HG03060 (cell line): ENCODE data around the gene C6orf47.
"Not testable (repeated sequence)": the region's sequence is repeated elsewhere in the genome, so short reads cannot be mapped to it uniquely, and the experiment has no call there.

ENCODE experiments used
- ATAC-seq: cut with Tn5 transposase; IDR thresholded peaks from one replicate; pipeline ENCODE4 v1.9.1; 2021; ENCODE audit warnings: low read depth, moderate number of reproducible peaks; ENCODE audit not compliant: unreplicated experiment

Gene C6orf47

GRCh38 chr6:31660381-31661261 is at the start of gene C6orf47:
C6orf47 (minus strand) TSS chr6:31660778; CDS start chr6:31659947, 831 bp downstream.
- ATAC-seq: no peak

DNA sequence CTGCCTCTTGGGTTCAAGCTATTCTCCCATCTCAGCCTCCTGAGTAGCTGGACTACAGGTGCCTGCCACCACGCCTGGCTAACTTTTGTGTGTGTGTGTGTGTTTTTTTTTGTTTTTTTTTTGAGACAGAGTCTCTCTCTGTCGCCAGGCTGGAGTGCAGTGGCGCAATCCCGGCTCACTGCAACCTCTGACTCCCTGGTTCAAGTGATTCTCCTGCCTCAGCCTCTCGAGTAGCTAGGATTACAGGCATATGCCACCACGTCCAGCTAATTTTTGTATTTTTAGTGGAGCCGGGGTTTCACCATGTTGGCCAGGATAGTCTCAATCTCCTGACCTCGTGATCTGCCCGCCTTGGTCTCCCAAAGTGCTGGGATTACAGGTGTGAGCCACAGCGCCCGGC is 48.6 kb upstream of the C6orf47 start:
- ATAC-seq: not testable (repeated sequence)

DNA sequence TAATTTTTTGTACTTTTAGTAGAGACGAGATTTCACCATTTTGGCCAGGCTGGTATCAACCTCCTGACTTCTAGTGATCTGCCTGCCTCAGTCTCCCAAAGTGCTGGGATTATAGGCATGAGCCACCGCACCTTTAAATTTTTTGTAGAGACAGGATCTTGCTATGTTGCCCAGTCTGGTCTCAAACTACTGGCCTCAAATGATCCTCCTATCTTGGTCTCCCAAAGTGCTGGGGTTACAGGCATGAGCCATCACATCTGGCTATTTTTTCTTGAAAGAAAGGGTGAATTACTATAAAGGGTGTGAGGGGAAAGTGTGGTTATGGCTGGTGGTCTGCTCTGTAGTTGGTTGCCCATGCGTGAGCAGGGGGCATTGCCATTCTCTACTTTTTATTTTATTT is 47.6 kb upstream of the C6orf47 start:
- no peak for ATAC-seq

GRCh38 chr6:31707701-31708100 is 47.1 kb upstream of the C6orf47 start:
- no peak for ATAC-seq

DNA sequence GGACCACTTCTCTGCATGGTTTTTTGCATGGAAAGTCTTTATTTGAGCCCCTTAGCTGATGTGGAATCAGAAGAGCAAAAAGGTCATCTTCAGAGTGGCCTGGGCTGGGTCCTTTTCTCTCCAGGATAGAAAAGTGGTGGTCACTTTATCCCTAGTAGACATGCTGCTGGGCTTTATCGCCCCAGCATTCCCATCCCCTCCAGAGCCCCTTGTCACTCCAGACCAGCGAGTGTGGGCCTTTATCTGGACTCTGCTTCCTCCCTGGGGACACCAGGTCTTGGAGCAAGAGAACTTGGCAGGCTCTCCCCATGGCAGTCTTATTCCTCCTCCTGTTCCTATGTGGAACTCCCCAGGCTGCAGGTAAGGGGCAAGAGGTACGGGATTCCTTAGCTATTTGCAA is 46.0 kb upstream of the C6orf47 start, which contains the start of gene LY6G6F:
Gene LY6G6F, plus strand, starts transcription at position 268 of the 400 bp plus-strand sequence. Its CDS starts 41 bp downstream, at position 309.
- no peak for ATAC-seq

GRCh38 chr6:31705931-31706330 is 45.4 kb upstream of the C6orf47 start:
- ATAC-seq: no peak

DNA sequence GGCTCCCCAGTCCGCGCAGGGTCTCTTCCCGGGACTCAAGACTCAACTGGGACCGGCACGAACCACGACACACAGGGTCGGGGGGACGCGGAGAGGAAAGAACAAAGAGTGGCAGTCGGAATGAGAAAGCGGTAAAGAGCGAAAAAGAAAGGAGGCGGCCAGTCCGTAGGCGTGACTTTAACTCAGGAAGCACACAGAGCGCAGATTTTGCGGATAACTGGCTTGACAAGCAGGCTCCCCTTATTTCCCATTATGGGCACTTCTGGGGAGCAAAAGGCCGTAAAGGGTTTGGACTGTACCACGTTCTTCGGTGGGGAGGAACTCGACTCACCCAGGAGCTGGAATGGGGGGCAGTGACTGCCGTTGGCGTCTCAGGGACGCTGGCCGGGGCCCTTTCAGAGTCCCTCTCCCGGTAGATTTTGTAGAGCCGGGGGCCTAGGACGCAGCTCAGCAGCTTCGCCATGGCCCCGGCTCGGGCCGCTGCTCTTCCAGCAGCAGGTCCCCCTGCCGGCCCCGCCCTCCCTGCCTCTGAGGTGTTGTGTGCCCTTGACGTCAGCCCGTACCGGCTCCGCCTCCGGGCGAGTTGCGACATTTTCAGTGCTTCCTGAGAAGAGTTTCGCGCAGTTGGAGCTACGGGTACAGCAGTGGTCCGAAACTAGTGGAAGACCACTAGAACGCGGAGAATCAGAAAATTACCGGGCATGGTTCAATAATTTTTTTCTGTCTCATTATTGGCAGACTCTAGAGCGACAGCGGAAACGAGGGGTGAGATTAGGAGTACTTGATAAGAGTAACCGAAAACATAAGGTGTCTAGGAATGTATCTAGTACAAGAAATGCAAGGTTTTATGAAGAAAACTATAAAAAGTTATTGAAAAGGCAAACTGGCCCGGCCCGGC is 42.5 kb upstream of the C6orf47 start, which contains the start of gene ABHD16A:
Gene ABHD16A, minus strand, starts transcription at position 506 of the 898 bp plus-strand sequence. Its CDS starts 43 bp downstream, at position 463.
- peak; percentile 93 for ATAC-seq

GRCh38 chr6:31702405-31702818 is 41.8 kb upstream of the C6orf47 start:
- ATAC-seq: no peak

DNA sequence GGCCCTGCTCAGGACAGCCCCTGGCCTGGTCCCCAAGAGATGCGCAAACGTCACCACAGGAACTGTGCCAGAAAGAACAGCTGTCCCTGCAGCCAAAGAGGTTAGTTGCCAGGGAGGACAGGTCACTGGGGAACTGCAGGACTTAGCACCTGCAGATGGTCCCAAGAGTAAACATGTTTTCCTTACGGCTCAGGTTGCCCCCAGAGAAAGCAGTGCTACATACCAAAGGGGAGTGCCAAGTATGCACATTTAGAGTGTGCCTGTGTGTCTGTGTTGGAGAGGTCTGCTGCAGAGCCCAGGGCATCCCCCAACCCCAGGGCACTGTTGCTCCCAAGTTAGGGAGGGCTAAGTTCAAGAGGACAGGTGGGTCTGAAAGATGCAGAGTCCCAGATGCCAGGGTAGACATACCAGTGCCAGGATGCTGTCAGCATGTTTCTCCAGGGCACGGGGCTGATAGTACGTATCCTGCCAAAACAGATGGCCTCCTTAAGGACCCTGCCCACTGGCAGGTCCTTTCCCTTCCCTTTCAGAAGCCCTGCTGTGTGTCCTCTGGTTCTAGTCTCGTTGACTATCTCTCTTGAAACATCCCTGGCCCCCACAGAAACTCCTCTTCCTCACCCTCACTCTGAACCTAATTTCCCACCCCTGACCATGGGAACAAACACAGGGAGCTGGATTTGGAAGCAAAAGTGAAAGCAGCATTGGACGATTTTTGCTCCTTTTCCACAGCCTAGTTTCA is 41.3 kb upstream of the C6orf47 start:
- ATAC-seq: no peak

DNA sequence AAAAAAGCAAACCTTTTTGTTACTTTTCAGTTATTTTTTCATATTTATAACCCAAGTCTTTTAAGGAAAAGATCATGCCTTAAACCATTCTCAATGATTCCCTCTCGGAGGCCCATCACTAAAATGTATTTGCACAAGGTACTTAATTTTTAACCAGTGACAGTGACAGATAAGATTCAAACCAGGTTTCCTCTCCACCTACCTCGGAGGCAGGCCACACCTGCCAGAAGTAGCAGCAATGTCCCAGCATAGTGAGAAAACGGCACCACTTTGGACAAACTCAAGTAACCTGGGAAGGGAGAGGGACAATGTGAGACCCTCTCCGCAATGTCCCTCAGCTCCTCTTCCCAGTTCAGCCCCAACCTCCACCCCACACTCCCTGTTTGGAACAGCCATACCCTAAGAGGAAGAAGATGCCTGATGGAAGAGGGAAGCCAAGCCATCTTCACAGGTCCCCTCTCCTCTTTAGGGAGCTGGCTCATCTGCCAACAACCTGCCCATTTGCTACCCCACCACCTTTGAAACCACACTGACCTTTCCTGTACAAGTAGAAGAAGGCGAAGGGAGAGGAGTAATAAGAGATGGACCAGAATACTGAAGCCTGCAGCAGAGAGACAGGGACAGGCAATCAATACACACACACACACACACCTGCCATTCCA is 40.3 kb upstream of the C6orf47 start:
- no peak for ATAC-seq

GRCh38 chr6:31697555-31697954 is 37.0 kb upstream of the C6orf47 start:
- no peak for ATAC-seq

GRCh38 chr6:31693535-31693934 is 33.0 kb upstream of the C6orf47 start:
- ATAC-seq: no peak

DNA sequence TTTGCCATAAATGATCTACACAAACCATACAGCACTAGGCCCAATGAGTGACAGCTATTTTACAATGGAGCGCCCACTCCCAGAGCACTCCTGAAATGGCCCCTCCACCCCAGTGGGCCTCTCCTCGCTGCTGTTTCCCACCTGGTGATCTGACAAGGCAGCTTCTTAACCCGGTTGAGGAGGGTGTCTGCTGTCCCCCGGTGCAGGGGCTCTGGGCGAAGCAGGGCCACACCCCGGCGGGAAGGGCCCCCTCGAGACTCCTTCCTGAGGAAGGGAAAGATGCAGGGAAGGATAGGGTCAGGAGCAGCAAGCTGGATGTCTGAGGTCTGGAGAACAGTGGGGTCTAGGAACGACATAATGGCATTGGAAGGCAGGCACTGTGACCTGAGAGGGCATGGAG is 32.3 kb upstream of the C6orf47 start:
- no peak for ATAC-seq

GRCh38 chr6:31692353-31692752 is 31.8 kb upstream of the C6orf47 start:
- ATAC-seq: no peak

DNA sequence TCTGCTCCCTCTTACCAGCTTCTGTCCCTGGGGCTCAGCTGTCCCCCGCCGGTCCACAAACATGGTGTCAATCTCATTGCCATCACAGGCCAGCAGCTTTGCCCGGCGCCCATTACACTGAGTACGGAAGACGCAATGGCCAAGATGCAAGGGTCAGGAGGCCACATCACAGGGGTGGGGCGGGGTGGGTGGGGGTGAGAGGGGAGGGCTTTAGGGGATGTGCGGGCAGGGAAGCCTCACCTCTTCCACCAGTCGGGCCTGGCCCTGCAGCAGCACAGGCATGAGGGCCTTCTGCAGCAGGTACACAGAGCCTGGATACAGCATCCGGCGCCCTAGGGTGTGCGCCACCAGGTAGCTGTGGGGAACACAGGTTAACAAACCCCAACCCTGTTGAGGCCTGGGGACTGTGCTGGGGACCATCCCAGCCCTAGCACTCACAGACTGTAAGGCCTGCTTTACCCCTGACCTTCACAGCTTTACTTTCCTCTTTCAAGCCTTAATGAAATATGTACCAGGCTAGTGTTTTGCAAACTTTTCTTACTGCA is 31.1 kb upstream of the C6orf47 start:
- no peak for ATAC-seq

DNA sequence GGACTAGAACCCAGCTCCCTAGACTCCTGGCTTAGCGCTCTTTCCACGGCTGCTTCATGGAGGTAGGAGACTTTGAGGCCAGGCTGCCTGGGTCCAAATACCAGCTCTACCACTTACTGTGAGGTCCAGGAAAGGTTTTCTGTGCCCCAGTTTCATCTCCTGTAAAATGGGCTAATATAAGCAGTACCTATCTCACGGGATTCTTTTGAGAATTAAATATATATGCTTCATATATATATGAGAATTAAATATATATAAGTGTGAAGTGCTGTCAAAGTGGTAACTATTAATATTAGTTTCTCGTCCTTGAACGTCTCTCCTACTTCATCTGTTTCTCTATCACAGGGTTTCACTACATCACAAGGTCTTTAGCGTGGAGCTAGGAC is 30.5 kb upstream of the C6orf47 start:
- no peak for ATAC-seq

DNA sequence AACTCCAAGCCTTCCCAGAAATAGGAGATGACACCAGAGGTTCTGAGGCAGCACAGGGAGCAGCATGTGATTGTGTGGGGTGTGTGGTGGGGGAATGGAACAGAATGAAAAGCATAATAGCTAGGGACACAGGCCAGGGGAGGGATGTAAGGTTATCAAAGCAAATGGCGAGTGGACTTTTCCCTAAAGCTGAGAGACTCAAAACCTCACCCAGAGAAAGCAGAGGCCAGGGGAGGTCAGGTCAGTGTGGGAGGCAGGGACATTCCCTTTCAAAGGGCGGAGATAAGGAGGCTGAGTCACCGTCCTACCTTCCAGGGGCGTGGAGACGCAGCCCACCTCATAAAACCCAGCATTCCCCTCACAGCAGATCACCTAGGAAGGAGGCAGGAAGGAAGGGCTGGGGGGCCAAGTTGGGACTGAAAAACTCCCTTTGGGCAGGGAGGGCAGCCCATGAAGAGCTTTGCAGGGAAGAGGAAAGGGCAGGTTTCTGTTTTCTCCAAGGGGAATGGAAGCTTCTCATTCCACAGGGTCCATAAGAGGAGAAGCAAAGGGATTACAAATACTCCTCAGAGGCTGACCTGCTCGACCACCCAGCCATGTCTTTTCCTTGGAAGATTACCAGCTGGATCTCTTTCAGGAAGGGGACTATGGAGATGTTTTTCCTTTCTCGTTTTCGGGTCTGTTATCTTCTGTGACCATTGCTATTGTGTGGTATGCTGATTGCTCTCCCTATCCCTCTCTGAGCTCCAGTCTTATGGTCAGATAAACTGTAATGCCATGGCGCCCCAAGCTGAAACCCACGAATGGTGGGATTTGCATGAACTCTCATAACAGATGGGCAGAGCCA is 29.9 kb upstream of the C6orf47 start:
- ATAC-seq: no peak

- ATAC-seq: no peak
These were observed 28.9 kb upstream of the C6orf47 start for GRCh38 chr6:31689249-31690110.
